AG20443 (cell line): Measurements from ENCODE around the gene SLC25A22.
A peak's percentile ranks its signal among the peaks of the same experiment; 100 is the strongest.

Experiments used
- DNase-seq: peaks from one replicate; pipeline ENCODE4 v3.0.0; 2012; ENCODE audit warnings: low spot score, mixed read lengths

Gene SLC25A22

GRCh38 chr11:821512-822371, 23.7 kb upstream of the SLC25A22 start:
- no peak for DNase-seq

GRCh38 chr11:820655-821511, 22.8 kb upstream of the SLC25A22 start:
- DNase-seq: peak; percentile 89

GRCh38 chr11:819943-820649, 22.0 kb upstream of the SLC25A22 start:
- DNase-seq: peak; percentile 58

GRCh38 chr11:819129-819931, 21.2 kb upstream of the SLC25A22 start:
- DNase-seq: peak; percentile 95

- DNase-seq: peak; percentile 84
Measured at GRCh38 chr11:818396-819128, 20.5 kb upstream of the SLC25A22 start, which contains the start of gene PNPLA2. Gene PNPLA2, plus strand, starts transcription at chr11:818914. Its CDS starts 805 bp downstream, at chr11:819719.

- no peak for DNase-seq
Measured at GRCh38 chr11:816433-816779, 18.3 kb upstream of the SLC25A22 start.

GRCh38 chr11:815675-816432, 17.8 kb upstream of the SLC25A22 start:
- no peak for DNase-seq

- no peak for DNase-seq
Measured at GRCh38 chr11:813456-814096, 15.5 kb upstream of the SLC25A22 start.

GRCh38 chr11:813072-813455, 15.0 kb upstream of the SLC25A22 start:
- DNase-seq: no peak

GRCh38 chr11:812390-812789, 14.3 kb upstream of the SLC25A22 start:
- no peak for DNase-seq

- no peak for DNase-seq
Measured at GRCh38 chr11:811446-812245, 13.6 kb upstream of the SLC25A22 start.

GRCh38 chr11:810040-810567, 12.0 kb upstream of the SLC25A22 start:
- no peak for DNase-seq

GRCh38 chr11:809287-810039, 11.4 kb upstream of the SLC25A22 start, which contains the start of gene RPLP2:
Gene RPLP2, plus strand, starts transcription at chr11:809967. Its CDS starts 268 bp downstream, at chr11:810235.
- peak; percentile 95 for DNase-seq

GRCh38 chr11:808427-809286, 10.6 kb upstream of the SLC25A22 start:
- DNase-seq: peak; percentile 88

- DNase-seq: no peak
Measured at GRCh38 chr11:804599-804964, 6.5 kb upstream of the SLC25A22 start.

- DNase-seq: peak; percentile 34
Measured at GRCh38 chr11:803770-804598, 5.9 kb upstream of the SLC25A22 start.
